KOPT-K1 (cell line): ENCODE results near the gene CCDC107.
A peak's percentile ranks its signal among the peaks of the same experiment; 100 is the strongest.

Experiments
- H3K27ac ChIP-seq: fragments of 200-600 bp; sonication (generic); 2 replicates; pipeline ENCODE4 v1.5.1; 2016; ENCODE audit warnings: antibody characterized with exemption, mild to moderate bottlenecking, low read depth, low read length; ENCODE audit not compliant: poor library complexity, severe bottlenecking
- H3K36me3 ChIP-seq: fragments of 200-600 bp; sonication (generic); 2 replicates; pipeline ENCODE4 v1.5.1; 2017; ENCODE audit warnings: antibody characterized with exemption, mild to moderate bottlenecking, low read length, moderate library complexity; ENCODE audit not compliant: insufficient read depth
- H3K9me3 ChIP-seq: fragments of 200-600 bp; sonication (generic); 2 replicates; pipeline ENCODE4 v1.5.1; 2017; ENCODE audit warnings: antibody characterized with exemption, low read length, mild to moderate bottlenecking; ENCODE audit not compliant: insufficient read depth, poor library complexity, severe bottlenecking

CCDC107 gene

DNA sequence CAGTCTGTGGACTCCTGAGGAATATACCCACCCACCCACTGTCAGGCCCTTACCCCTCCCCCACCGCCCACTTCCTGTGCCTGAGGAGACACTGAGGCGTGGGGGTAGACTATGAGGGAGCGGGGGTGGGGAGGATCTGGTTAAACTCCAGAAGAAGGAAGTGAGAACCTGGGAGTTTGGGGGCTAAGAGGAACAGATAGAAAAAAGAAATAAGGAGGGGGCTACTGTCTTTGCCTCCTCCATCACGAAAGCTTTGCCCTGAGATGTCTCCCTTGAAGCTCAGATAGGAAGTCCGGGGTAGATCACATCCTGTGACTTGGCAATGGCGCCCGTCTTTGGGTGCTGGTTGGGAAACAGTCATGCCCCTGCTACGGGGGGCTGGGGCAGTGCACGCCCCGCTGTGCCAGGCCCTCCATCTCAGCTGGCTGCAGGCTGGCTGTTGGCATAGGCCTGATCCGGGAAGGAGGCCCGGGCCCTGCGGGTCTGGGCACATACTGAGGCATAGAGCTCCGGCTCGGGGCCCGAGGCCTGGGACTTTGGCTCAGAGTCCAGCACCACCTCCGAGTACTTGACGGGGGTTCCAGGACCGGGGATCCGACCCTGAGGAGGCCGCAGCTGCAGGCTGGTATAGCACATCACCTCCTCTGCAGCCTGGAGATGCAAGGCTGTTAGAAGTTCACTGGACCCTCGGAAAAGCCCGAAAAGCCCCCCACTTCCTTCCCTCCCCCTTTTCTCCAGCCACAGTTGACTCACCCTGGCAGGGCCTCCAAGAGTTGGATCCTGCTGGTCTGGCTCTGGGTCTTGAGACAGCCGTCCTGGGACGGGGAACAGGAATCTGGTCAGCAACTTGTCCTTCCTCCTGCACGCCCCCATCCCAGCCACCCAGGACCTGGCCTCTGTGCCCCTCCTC, 8.4 kb upstream of the CCDC107 start:
- Histone ChIP-seq H3K36me3 (no peaks in the 10 kb centered on the region), H3K9me3 (no peaks in the 10 kb centered on the region), H3K27ac (peak overlapping the region; percentile 66)

- Histone ChIP-seq H3K36me3 (no peaks in the 10 kb centered on the region), H3K9me3 (no peaks in the 10 kb centered on the region), H3K27ac (peak within 1 kb of the TSS; percentile 66)
Observed at GRCh38 chr9:35650341-35651158, 7.5 kb upstream of the CCDC107 start, which contains the start of gene SIT1. SIT1 (minus strand) TSS chr9:35650931; CDS start chr9:35650853, 78 bp downstream.

DNA sequence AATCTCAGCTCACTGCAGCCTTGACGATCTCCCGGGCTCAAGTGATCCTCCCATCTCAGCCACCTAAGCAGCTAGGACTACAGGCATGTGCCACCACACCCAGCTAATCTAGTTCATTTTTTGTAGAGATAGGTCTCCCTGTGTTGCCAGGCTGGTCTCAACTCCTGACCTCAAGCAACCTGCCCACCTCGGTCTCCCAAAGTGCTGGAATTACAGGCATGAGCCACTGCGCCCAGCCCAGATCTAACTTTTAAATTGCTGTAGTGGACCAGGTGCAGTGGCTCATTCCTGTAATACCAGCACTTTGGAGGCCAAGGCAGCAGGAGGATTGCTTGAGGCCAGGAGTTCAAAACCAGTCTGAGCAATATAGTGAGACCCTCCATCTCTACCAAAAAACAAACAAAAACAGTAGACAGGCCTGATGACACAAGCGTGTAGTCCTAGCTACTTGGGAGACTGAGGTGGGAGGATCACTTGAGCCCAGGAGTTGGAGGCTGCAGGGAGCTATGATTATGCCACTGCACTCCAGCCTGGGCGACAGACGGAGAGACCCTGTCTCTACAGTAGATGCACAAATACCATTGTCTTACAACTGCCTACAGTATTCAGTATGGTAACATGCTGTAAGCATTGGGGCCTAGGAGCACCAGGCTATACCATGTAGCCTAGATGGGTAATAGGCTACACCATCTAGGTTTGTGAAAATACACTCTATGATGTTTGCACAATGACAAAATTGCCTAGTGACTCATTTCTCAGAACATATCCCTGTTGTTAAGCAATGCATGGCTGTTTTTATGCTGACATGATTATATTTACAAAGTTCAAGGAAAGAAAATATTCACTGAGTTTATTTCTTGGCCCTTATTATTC, 5.9 kb upstream of the CCDC107 start:
- no peak overlapping the region for H3K27ac ChIP-seq
- no peaks in the 10 kb centered on the region for H3K36me3 ChIP-seq
- no peaks in the 10 kb centered on the region for H3K9me3 ChIP-seq

DNA sequence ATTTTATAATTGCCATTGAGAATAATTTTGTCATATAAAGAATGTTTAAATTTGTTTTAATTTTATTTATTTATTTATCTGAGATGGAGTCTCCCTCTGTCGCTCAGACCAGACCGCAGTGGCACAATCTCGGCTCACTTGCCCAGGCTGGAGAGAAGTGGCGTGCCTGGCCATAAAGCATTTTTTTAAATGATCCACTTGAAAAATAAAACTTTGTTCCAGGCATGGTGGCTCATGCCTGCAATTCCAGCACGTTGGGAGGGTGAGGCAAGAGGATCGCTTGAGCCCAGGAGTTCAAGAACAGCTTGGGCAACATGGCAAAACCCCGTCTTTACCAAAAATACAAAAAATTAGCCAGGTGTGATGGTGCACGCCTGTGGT, 5.3 kb upstream of the CCDC107 start:
- H3K27ac ChIP-seq: no peak overlapping the region

DNA sequence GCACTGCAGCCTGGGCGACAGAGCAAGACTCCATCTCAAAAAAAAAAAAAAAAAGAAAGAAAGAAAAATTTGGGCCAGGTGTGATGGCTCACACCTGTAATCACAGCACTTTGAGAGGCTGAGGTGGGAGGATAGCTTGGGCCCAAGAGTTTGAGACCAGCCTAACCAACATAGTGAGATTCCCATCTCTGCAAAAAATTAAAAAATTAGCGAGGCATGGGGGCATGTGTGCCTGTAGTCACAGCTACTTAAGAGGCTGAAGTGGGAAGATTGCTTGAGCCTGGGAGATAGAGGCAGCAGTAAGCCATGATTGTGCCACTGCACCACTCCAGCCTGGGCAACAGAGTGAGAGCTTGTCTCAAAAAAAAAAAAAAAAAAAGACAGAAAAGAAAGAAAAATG, 4.5 kb upstream of the CCDC107 start:
- H3K36me3 ChIP-seq: no peaks in the 10 kb centered on the region
- H3K27ac ChIP-seq: no peak overlapping the region
- no peaks in the 10 kb centered on the region for H3K9me3 ChIP-seq

More for the DNA sequence above, 5.3 kb upstream of the CCDC107 start:
- no peaks in the 10 kb centered on the region for H3K9me3 ChIP-seq
- H3K36me3 ChIP-seq: no peaks in the 10 kb centered on the region

GRCh38 chr9:35656348-35656747, 1.7 kb upstream of the CCDC107 start:
- H3K36me3 ChIP-seq: peaks cover 11% of the 10 kb centered on the region; the same call in 1 of the 2 replicates
- H3K27ac ChIP-seq: no peak overlapping the region
- no peaks in the 10 kb centered on the region for H3K9me3 ChIP-seq

GRCh38 chr9:35656831-35657545, 1.1 kb upstream of the CCDC107 start:
- H3K9me3 ChIP-seq: no peaks in the 10 kb centered on the region
- H3K27ac ChIP-seq: no peak overlapping the region
- H3K36me3 ChIP-seq: peaks cover 11% of the 10 kb centered on the region; the same call in 1 of the 2 replicates

DNA sequence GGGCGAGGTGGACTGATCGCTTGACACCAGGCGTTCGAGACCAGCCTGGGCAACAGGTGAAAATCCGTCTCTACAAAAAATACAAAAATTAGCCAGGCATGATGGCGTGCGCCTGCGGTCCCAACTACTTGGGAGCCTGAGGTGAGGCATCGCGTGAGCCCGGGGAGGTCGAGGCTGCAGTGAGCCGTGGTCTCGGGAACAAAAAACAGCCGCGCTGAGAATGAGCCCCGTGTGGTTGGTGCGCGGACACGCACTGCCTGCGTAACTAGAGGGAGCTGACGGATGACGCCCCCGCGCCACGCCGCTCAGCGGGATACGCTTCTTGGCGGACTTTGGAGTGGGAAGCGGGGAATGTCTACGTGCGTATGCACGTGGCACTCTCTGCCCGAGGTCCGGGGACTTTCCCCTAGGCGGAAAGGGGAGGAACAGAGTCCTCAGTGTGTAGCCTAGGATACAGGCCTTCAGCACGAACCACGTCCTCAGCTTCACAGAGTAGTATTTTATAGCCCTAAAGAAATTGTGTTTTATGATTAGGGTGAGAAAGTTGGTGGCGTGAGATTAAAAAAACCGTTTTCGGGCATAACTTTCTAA, 451 bp upstream of the CCDC107 start, which contains the start of gene RMRP:
TSS of gene RMRP (minus strand) at position 474 of the 591 bp plus-strand sequence.
- Histone ChIP-seq H3K27ac (peak within 1 kb of the TSS; percentile 69), H3K9me3 (no peaks in the 10 kb centered on the region), H3K36me3 (peaks cover 11% of the 10 kb centered on the region; the same call in 1 of the 2 replicates)

GRCh38 chr9:35658968-35659220, 802 bp downstream of the CCDC107 start:
- H3K36me3 ChIP-seq: peaks cover 11% of the 10 kb centered on the region; the same call in 1 of the 2 replicates
- no peaks in the 10 kb centered on the region for H3K9me3 ChIP-seq
- H3K27ac ChIP-seq: peak overlapping the region; percentile 69

DNA sequence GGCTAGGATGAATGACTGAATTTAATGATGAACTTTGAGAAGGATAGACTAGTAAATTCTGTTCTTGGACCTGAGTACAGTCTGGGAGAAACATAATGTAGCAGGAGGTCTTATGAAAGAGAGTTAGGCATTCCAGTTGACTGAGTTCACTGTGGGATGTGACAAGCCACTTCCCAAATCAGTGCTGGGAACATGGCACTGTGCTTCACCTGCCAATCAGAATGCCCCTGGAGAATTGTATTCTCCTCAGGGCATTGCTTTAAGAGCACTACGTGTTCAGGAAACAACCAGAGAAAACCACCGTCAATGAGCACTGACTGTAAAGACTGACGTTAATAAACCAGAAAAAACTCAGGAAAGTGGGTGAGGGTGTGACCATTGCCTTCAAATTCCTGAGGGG, 1.2 kb downstream of the CCDC107 start:
- Histone ChIP-seq H3K36me3 (peaks cover 11% of the 10 kb centered on the region; the same call in 1 of the 2 replicates), H3K9me3 (no peaks in the 10 kb centered on the region), H3K27ac (no peak overlapping the region)

DNA sequence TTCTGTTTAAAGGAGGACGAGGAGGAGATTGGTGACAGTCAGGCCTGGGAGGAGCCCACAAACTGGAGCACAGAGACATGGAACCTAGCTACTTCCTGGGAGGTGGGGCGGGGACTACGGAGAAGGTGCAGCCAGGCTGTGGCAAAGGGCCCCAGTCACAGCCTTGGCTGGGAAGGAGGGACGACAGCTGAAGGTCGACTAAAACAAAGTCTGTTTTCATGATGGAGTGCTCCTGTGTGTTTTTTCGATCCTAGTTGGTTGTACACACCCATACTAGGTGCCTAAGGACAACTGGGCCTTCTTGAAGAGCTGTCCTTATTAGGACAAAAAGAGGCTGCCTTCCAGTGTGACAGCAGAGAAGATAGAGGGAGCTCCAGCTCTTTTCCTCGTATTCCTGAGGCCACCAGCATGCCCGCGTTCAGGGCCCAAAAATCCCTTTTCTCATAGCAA, 2.9 kb downstream of the CCDC107 start:
- Histone ChIP-seq H3K27ac (no peak overlapping the region), H3K36me3 (peaks cover 11% of the 10 kb centered on the region; the same call in 1 of the 2 replicates), H3K9me3 (no peaks in the 10 kb centered on the region)

DNA sequence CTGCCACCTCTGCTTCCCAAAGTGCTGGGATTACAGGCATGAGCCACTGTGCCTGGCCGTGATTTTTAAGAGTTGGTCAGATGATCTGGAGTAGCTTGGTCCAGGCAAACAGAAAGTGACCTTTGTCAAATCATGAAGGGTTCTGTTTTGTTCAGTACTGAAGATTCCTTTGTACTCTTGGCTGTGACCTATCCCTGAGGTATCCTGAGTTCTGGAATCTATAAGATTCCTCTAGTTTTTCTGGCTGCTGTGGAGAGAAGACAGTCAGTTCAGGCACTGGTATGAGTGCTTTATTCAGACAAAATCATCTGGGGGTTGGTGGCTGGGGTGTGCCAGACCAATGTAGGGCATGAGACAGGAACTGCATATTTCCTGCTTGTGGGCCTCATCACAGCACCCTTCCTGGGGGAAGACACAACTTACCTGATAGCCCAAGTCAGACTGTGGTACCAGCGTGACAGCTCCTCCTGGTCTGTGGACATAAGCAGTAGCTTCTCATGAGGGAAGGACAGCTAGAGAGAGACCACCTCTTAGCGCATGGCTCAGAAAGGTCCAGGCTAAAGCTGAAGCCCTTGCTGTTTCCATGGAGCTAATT, 3.8 kb downstream of the CCDC107 start:
- Histone ChIP-seq H3K27ac (peak overlapping the region; percentile 53), H3K36me3 (peaks cover 11% of the 10 kb centered on the region; the same call in 1 of the 2 replicates), H3K9me3 (no peaks in the 10 kb centered on the region)

- H3K36me3 ChIP-seq: peaks cover 11% of the 10 kb centered on the region; the same call in 1 of the 2 replicates
- no peaks in the 10 kb centered on the region for H3K9me3 ChIP-seq
- H3K27ac ChIP-seq: peak overlapping the region; percentile 53
Observed at GRCh38 chr9:35662437-35662836, 4.3 kb downstream of the CCDC107 start.
